Measurements from ENCODE around the gene TTBK2.

The TTBK2 gene

DNA sequence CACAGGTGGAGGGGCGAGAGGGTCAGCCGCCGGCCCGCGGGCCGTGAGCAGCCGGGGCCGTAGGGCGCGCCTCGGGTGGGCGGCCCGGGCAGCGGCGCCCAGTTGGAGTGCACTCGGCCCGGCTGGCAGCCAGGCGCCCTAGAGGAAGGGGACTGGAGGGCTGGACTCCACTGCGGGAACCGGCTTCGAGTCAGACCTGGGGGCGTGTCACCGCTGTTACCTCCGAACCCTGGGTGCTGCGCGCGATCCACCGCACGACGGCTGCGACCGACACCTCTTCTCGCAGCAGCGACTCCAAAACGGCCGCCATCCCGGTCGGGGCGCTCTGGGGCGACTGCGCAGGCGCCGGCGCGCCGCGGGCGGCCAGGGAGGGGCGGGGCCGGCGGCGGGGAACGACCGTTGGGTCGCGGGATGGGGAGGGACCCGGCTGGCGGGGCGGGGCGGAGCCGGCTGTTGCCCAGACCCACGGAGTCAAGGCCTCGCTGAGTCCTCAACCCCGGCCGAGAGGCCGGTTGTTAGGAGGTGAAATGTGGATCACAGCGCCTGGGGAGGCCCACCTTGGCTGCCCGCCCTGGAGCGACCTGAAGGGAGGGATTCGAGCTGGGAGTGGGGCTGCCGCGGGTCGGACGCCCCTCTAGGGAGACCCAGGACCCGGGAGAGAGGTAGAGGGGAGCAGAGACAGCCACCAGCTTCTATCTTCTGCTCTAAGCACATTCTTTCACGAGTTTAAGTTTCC, 183.6 kb downstream of the TTBK2 start, which contains the start of gene CDAN1:
Gene CDAN1 (minus strand): TSS at position 336 of the 736 bp plus-strand sequence. CDS start 26 bp downstream, at position 310.
- peak within 1 kb of the TSS; percentile 89 for H3K4me3 ChIP-seq (ENCODE audit: low read length)
- no peak for TF ChIP-seq ZNF274 (IDR thresholded peaks at IDR 0.05; ENCODE audit: low read depth, low read length)

DNA sequence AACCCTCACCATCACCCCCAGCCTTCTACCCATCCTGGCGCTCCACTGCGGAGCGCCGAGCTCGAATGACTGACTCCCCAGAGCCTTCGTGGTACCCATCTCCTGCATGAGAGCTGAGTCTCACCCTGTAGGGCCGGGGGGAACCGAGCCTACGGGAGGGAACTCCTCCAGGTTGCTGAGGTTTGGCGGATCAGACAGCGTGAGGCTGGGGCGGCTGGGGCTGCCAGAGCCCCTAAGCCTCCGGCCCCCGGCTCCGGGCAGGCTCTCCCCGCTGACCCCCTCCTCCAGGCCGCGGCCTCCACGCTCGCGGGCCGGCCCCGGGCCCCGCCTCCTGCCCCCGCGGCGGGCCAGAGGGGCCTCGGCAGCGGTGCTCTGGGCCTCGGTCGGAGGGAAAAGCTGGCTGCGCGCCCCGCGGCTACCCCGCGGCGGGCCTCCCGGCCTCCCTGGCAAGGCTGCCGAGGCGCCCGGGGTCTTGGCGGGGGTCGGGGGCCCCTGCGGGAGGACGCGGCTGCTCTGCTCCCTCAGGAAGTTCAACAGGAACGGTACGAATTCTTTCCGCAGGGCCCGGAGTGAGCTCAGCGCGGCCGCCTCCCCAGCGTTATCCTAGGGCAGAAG, 184.3 kb downstream of the TTBK2 start:
- H3K4me3 ChIP-seq (ENCODE audit: low read length) = peak overlapping the region; percentile 76
- TF ChIP-seq ZNF274 (IDR thresholded peaks at IDR 0.05; ENCODE audit: low read depth, low read length) = no peak

GRCh38 chr15:42735382-42736165, 185.0 kb downstream of the TTBK2 start:
- no peak for TF ChIP-seq ZNF274 (IDR thresholded peaks at IDR 0.05; ENCODE audit: low read depth, low read length)
- H3K4me3 ChIP-seq (ENCODE audit: low read length) = peak overlapping the region; percentile 76; the same call in 1 of the 2 replicates

DNA sequence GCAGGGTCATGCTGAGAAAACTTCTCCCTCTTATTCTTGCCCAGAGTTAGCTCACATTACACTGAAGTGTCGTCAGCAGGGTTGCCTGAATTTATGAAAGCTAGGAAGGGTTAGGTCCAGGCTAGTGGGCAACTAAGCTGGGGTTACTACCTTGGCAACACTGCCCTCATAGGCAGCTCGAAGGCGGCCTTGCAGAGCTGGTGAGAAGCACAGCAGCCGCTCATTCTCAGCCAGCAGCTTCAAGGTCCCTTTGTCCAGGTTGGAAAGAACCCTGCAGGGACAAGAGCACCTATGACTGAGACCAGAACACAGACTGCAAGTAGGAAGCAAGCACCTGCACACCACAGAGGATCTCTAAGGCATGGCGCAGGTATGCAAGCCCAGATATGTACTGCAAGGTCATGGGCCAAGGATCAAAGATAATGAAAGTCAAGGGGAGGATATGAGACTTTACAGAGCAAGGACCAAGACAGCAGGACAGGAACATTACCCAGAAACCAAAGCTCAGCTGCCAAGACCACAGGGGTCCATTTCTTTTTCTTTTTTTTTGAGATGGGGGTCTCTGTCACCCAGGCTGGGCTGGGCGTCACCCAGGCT, 186.4 kb downstream of the TTBK2 start:
- TF ChIP-seq ZNF274 (IDR thresholded peaks at IDR 0.05; ENCODE audit: low read depth, low read length) = no peak
- no peak overlapping the region for H3K4me3 ChIP-seq (ENCODE audit: low read length)

DNA sequence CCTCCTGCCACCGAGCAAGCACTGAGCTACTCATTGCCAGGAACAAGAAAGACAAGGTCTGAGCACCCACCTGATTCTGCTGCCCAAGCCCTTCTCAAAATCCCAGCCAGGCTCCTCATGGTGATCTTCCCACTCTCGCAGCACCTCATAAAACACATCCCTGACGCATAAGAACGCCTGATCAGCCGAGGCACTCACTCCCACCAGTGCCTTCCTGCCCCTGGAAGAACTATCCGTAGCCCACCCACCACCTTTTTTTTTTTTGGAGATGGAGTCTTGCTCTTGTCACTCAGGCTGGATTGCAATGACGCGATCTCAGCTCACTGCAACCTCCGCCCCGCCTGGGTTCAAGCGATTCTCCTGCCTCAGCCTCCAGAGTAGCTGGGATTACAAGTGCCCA, 187.6 kb downstream of the TTBK2 start:
- H3K4me3 ChIP-seq (ENCODE audit: low read length) = no peak overlapping the region
- TF ChIP-seq ZNF274 (IDR thresholded peaks at IDR 0.05; ENCODE audit: low read depth, low read length) = no peak

DNA sequence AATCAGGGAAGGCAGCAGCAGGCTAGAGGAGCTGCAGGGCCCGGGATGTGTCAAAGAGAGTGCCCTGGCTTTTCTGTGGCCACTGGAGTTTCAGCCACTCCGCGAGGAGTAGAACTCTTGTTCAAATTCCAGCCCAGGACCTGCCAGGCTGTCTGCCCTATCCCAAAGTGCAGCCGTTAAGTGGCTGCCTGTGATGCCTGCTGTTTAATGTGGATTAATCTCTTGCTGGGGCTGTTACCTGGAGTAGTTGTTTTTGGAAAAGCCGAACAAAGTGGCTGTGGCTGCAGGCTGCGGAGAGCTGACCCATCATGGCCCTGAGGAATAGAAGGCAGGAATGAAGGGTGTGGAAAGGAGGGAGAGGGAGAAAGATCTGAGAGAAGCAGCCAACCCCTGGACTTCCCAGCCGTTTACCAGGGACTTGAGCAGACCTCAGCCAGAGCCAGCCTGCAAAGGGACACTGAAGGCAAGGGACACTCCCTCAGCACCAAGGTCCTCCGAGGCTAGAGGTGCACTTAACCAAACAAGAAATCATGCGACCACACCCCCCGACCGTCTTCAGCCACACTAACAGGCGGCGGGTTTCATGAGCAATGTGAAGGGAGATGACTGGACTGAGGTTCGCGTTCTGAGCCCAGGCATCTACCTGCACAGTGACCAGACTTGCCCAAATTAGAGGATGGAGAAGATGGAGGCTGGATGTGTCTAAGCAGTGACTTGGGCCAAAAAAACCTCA, 188.3 kb downstream of the TTBK2 start:
- no peak overlapping the region for H3K4me3 ChIP-seq (ENCODE audit: low read length)
- no peak for TF ChIP-seq ZNF274 (IDR thresholded peaks at IDR 0.05; ENCODE audit: low read depth, low read length)

DNA sequence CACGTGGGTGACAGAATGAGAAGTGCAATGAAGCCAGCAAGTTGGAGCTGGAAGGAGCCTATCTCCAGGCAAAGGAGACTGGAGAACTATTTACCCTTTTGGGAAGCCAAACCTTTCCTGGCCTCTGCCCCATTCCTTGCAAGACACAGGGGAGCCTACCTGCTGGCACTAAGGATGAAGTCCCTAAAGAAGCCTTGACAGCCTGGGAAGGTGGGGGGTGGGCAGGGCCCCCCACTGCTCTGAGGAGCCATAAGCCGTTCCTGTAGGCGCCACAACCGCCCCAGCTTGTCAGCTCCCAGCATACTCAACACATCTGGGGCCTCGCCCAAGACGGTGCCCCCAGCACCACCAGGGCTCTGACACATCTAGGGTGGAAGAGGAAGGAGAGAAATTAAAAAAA, 189.1 kb downstream of the TTBK2 start:
- no peak for TF ChIP-seq ZNF274 (IDR thresholded peaks at IDR 0.05; ENCODE audit: low read depth, low read length)
- H3K4me3 ChIP-seq (ENCODE audit: low read length) = no peak overlapping the region

DNA sequence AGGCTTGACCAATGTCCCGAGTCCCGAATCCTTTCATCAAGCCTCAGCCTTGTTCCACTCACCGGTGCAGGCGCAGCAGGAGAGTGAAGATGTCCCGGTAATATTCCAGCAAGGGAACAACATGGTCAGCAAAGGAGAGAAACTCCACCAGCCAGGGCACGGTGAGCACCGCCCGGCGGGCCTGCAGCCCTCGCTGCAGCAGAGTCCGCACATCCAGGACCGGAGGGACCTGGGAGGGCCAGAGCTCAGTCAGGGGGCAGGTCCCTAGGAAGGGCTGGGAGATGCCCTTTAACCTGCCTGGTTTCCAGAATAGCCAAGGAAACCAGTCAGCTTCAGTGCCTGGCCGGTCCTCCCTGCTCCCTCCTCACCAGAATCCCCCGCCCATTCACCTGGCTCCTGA, 190.0 kb downstream of the TTBK2 start:
- no peak for TF ChIP-seq ZNF274 (IDR thresholded peaks at IDR 0.05; ENCODE audit: low read depth, low read length)
- H3K4me3 ChIP-seq (ENCODE audit: low read length) = no peak overlapping the region

DNA sequence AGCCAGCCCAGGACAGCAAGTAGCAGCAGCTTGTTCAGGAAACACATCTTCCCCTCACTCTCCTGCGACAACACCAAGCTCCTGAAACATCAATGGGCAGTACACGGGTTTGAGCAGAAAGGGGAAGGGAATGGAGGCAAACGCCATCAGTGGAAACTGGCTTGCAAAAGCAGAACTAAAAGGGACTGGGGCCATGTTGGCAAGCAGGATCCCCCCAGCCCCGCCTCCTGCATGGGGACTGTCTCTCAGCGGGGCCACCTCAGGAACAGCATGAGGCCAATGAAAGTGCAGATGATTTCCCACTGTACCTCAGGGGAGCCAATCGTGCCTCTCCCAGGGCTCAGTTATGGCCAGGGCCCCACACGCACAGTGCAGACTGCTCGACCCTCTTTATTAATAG, 190.4 kb downstream of the TTBK2 start:
- H3K4me3 ChIP-seq (ENCODE audit: low read length) = no peak overlapping the region
- no peak for TF ChIP-seq ZNF274 (IDR thresholded peaks at IDR 0.05; ENCODE audit: low read depth, low read length)

DNA sequence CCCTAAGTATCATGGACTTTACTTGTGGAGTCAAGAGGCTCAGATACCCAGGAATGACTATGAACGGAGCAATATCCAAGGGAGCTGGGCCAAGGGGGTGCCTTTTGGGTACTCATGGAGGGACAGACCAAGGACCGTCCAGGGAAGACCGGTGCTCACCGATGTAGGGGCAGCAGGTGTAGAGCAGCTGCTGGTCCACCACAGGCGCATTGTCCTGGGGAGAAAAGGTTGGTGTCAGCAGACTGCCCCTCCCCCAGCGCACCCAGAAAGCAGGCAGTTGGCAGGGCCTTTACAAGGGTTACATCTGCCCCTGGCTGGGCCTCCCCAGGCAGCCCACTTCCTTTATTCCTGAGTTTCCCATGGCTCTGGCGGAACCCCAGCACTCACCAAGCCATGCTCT, 191.2 kb downstream of the TTBK2 start:
- H3K4me3 ChIP-seq (ENCODE audit: low read length) = no peak overlapping the region
- TF ChIP-seq ZNF274 (IDR thresholded peaks at IDR 0.05; ENCODE audit: low read depth, low read length) = no peak

DNA sequence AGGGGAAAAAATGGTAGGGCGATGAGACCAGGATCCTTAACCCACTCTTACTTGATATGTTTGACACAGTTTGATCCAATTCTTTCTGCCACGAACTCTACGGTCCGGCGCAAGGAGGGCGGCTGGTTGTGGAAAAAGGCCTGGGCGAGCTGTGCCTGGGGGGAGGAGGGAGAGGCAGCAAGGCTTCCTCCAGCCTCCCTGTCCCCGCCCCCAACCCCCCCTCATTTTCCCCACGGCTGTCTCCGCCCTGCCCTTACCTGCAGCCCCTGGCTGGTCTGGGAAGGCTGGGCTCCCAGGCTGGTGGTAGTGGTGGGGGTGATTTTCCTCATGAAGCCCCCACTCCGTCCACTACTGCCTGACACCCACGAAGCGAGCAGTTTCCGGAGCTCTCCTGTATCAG, 191.6 kb downstream of the TTBK2 start:
- no peak overlapping the region for H3K4me3 ChIP-seq (ENCODE audit: low read length)
- TF ChIP-seq ZNF274 (IDR thresholded peaks at IDR 0.05; ENCODE audit: low read depth, low read length) = no peak

DNA sequence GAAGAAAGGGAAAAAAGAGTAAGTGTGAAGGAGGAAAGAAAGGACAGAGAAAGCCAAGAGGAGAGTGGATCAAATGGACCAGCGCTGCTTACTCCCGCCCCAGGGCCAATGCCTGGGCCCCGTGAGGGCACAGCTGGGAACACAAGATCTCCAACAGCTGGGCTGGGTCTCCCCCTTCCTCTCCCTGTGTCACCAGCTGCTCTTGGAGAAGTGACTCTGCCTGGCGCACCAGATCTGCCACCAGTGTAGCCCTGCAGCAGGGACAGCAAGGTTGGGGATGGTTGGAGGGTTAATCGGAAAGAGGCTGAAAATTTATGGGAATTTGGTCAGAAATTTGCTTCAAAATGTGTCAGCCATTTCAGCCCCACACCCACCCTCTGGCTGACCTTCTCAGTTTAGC, 192.0 kb downstream of the TTBK2 start:
- no peak overlapping the region for H3K4me3 ChIP-seq (ENCODE audit: low read length)
- TF ChIP-seq ZNF274 (IDR thresholded peaks at IDR 0.05; ENCODE audit: low read depth, low read length) = no peak

GRCh38 chr15:42727750-42728381, 192.7 kb downstream of the TTBK2 start:
- no peak for TF ChIP-seq ZNF274 (IDR thresholded peaks at IDR 0.05; ENCODE audit: low read depth, low read length)
- H3K4me3 ChIP-seq (ENCODE audit: low read length) = no peak overlapping the region

All from GM08714 (cell line).